ENCODE results near the gene LHCGR. TPM values are rescaled to one million over a fixed set of nuclear protein-coding genes. Genes with fewer than 3 reads are reported as not detected.

Gene LHCGR
- total RNA-seq, 1 donor from 2014 or later, result not detected

Other genes starting within 250 kb of the LHCGR start
- 1.7 and 1.9 TPM in 2 replicates for gene STON1, start 225.6 kb downstream of the LHCGR start, total RNA-seq
- gene GTF2A1L, start 137.9 kb downstream of the LHCGR start, total RNA-seq, result not detected in 2 replicates

All from T-helper 2 cell treated with Interferon-gamma antibody and Interleukin-4, amounts not matched to agents 100 ng/mL and 5 ng/mL, for 36 hours (primary cell).